Skeletal muscle satellite cell (primary cell): ENCODE data around the gene FBXW8.
A peak's percentile ranks its signal among the peaks of the same experiment; 100 is the strongest.

Experiments used
- H3K27me3 ChIP-seq: 2 replicates; pipeline ENCODE4 v1.7.0; 2013; ENCODE audit warnings: low read length; ENCODE audit not compliant: control insufficient read depth, insufficient read depth
- H3K36me3 ChIP-seq: 2 replicates; pipeline ENCODE4 v1.7.0; 2013; ENCODE audit warnings: mild to moderate bottlenecking, control low read depth, low read length; ENCODE audit not compliant: insufficient read depth
- H3K4me1 ChIP-seq: 2 replicates; pipeline ENCODE4 v1.7.0; 2013; ENCODE audit warnings: low read length; ENCODE audit not compliant: control insufficient read depth, insufficient read depth
- H3K4me2 ChIP-seq: 2 replicates; pipeline ENCODE4 v1.7.0; 2013; ENCODE audit warnings: mild to moderate bottlenecking, low read length
- H3K4me3 ChIP-seq: 2 replicates; pipeline ENCODE4 v1.7.0; 2013; ENCODE audit warnings: low read length
- H3K9ac ChIP-seq: 2 replicates; pipeline ENCODE4 v1.7.0; 2013; ENCODE audit warnings: mild to moderate bottlenecking, low read depth, low read length, moderate library complexity
- H3K9me3 ChIP-seq: replicated peaks from 2 replicates; pipeline ENCODE4 v1.7.0; 2013; ENCODE audit warnings: mild to moderate bottlenecking, control low read depth, low read length

The FBXW8 gene

GRCh38 chr12:117031843-117032592 is 121.3 kb downstream of the FBXW8 start:
- Histone ChIP-seq H3K9me3 (no peaks in the 10 kb centered on the region), H3K4me2 (no peak overlapping the region), H3K4me3 (no peak overlapping the region), H3K36me3 (peaks cover 37% of the 10 kb centered on the region), H3K4me1 (no peaks in the 10 kb centered on the region), H3K9ac (no peak overlapping the region), H3K27me3 (peaks cover 32% of the 10 kb centered on the region)

- Histone ChIP-seq H3K27me3 (peaks cover 32% of the 10 kb centered on the region), H3K36me3 (peaks cover 29% of the 10 kb centered on the region), H3K9me3 (no peaks in the 10 kb centered on the region), H3K9ac (no peak overlapping the region), H3K4me3 (no peak overlapping the region), H3K4me1 (no peaks in the 10 kb centered on the region), H3K4me2 (peak overlapping the region; percentile 19)
These were observed 122.0 kb downstream of the FBXW8 start for GRCh38 chr12:117032593-117033381.

GRCh38 chr12:117033382-117034221 is 122.9 kb downstream of the FBXW8 start:
- Histone ChIP-seq H3K9me3 (no peaks in the 10 kb centered on the region), H3K4me2 (no peak overlapping the region), H3K36me3 (peaks cover 21% of the 10 kb centered on the region), H3K9ac (no peak overlapping the region), H3K4me1 (no peaks in the 10 kb centered on the region), H3K27me3 (peaks cover 32% of the 10 kb centered on the region), H3K4me3 (no peak overlapping the region)

GRCh38 chr12:117034249-117034648 is 123.5 kb downstream of the FBXW8 start:
- no peak overlapping the region for H3K4me3 ChIP-seq
- H3K4me1 ChIP-seq: no peaks in the 10 kb centered on the region
- no peak overlapping the region for H3K4me2 ChIP-seq
- peaks cover 15% of the 10 kb centered on the region for H3K36me3 ChIP-seq
- H3K9me3 ChIP-seq: no peaks in the 10 kb centered on the region
- H3K27me3 ChIP-seq: peaks cover 32% of the 10 kb centered on the region
- H3K9ac ChIP-seq: no peak overlapping the region

- Histone ChIP-seq H3K4me2 (no peak overlapping the region), H3K9me3 (no peaks in the 10 kb centered on the region), H3K4me1 (no peaks in the 10 kb centered on the region), H3K9ac (no peak overlapping the region), H3K36me3 (peaks cover 13% of the 10 kb centered on the region), H3K27me3 (peaks cover 32% of the 10 kb centered on the region), H3K4me3 (no peak overlapping the region)
These were observed 124.0 kb downstream of the FBXW8 start for GRCh38 chr12:117034701-117035151.

GRCh38 chr12:117035287-117035686 is 124.5 kb downstream of the FBXW8 start:
- H3K4me3 ChIP-seq: no peak overlapping the region
- H3K4me2 ChIP-seq: no peak overlapping the region
- peaks cover 8% of the 10 kb centered on the region for H3K36me3 ChIP-seq
- H3K9me3 ChIP-seq: no peaks in the 10 kb centered on the region
- no peaks in the 10 kb centered on the region for H3K4me1 ChIP-seq
- peaks cover 32% of the 10 kb centered on the region for H3K27me3 ChIP-seq
- H3K9ac ChIP-seq: no peak overlapping the region

GRCh38 chr12:117036046-117036445 is 125.3 kb downstream of the FBXW8 start:
- no peak overlapping the region for H3K9ac ChIP-seq
- no peak overlapping the region for H3K4me2 ChIP-seq
- peaks cover 2% of the 10 kb centered on the region for H3K36me3 ChIP-seq
- no peaks in the 10 kb centered on the region for H3K9me3 ChIP-seq
- peaks cover 32% of the 10 kb centered on the region for H3K27me3 ChIP-seq
- no peaks in the 10 kb centered on the region for H3K4me1 ChIP-seq
- H3K4me3 ChIP-seq: no peak overlapping the region

GRCh38 chr12:117036547-117036946 is 125.8 kb downstream of the FBXW8 start:
- Histone ChIP-seq H3K4me1 (no peaks in the 10 kb centered on the region), H3K27me3 (peaks cover 32% of the 10 kb centered on the region), H3K9ac (no peak overlapping the region), H3K4me2 (no peak overlapping the region), H3K9me3 (no peaks in the 10 kb centered on the region), H3K4me3 (no peak overlapping the region), H3K36me3 (no peaks in the 10 kb centered on the region)

GRCh38 chr12:117037289-117038022 is 126.7 kb downstream of the FBXW8 start:
- Histone ChIP-seq H3K4me2 (no peak overlapping the region), H3K27me3 (peaks cover 31% of the 10 kb centered on the region), H3K36me3 (no peaks in the 10 kb centered on the region), H3K9me3 (no peaks in the 10 kb centered on the region), H3K4me3 (no peak overlapping the region), H3K4me1 (no peaks in the 10 kb centered on the region), H3K9ac (no peak overlapping the region)

GRCh38 chr12:117038023-117038680 is 127.4 kb downstream of the FBXW8 start:
- Histone ChIP-seq H3K27me3 (peaks cover 24% of the 10 kb centered on the region), H3K9me3 (no peaks in the 10 kb centered on the region), H3K4me2 (no peak overlapping the region), H3K4me3 (no peak overlapping the region), H3K9ac (no peak overlapping the region), H3K36me3 (no peaks in the 10 kb centered on the region), H3K4me1 (no peaks in the 10 kb centered on the region)
